ENCODE measurements around the gene MED13L.

DNA sequence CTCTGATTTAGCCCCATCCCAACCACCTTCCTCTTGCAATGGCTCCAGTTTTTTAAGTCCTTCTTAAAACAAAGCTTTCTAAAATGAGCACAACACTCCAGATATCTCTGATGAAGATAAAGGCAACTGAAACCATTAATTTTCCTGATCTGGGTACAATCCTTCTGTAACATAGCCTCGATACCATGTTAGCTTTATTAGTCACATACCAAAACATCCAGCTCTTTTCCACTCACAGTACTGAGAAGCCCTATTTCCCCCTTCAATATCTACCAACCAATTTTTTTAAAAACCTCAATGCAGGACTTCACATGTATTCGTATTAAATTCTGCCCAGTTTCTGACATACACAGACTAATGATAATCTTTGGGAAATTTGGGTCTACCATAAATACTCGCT is 105.9 kb downstream of the MED13L start:
- TF ChIP-seq, protein P1, sequence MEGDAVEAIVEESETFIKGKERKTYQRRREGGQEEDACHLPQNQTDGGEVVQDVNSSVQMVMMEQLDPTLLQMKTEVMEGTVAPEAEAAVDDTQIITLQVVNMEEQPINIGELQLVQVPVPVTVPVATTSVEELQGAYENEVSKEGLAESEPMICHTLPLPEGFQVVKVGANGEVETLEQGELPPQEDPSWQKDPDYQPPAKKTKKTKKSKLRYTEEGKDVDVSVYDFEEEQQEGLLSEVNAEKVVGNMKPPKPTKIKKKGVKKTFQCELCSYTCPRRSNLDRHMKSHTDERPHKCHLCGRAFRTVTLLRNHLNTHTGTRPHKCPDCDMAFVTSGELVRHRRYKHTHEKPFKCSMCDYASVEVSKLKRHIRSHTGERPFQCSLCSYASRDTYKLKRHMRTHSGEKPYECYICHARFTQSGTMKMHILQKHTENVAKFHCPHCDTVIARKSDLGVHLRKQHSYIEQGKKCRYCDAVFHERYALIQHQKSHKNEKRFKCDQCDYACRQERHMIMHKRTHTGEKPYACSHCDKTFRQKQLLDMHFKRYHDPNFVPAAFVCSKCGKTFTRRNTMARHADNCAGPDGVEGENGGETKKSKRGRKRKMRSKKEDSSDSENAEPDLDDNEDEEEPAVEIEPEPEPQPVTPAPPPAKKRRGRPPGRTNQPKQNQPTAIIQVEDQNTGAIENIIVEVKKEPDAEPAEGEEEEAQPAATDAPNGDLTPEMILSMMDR (IDR thresholded peaks at IDR 0.05; ENCODE audit: insufficient read depth, low read length, poor library complexity, severe bottlenecking): no peak
- TF ChIP-seq EZH2phosphoT487 (conservative IDR thresholded peaks at IDR 0.05; ENCODE audit: low read length): no peak

Data from SU-DHL-6 (cell line).